GM23338 (cell line): ENCODE data around the gene TIMP3. TPM values are rescaled to one million over a fixed set of nuclear protein-coding genes. Genes with fewer than 3 reads are reported as not detected.

ENCODE experiments used
- ATAC-seq: fragments of 200-7000 bp; cut with Tn5 transposase; 3 replicates; pipeline ENCODE4 v1.9.1; 2020
- DNase-seq: peaks from one replicate; pipeline ENCODE4 v3.0.0-alpha.2; 2015; ENCODE audit warnings: low spot score
- H2AFZ ChIP-seq: fragments of 200-600 bp; sonication (generic); 2 replicates; pipeline ENCODE4 v1.8.0; 2016; ENCODE audit warnings: antibody characterized with exemption, mild to moderate bottlenecking, moderate library complexity
- H3F3A ChIP-seq: fragments of 200-600 bp; sonication (generic); replicated peaks from 2 replicates; pipeline ENCODE4 v1.8.0; 2017; ENCODE audit warnings: antibody characterized with exemption, mixed run types, low read depth
- H3K27ac ChIP-seq: fragments of 200-600 bp; sonication (generic); 2 replicates; pipeline ENCODE4 v1.6.1; 2016; ENCODE audit warnings: low read depth
- H3K27me3 ChIP-seq: fragments of 200-600 bp; sonication (generic); 2 replicates; pipeline ENCODE4 v1.8.0; 2016; ENCODE audit warnings: mild to moderate bottlenecking, mixed run types, moderate library complexity; ENCODE audit not compliant: insufficient read depth
- H3K36me3 ChIP-seq: fragments of 200-600 bp; sonication (generic); 2 replicates; pipeline ENCODE4 v1.8.0; 2016; ENCODE audit warnings: mild to moderate bottlenecking; ENCODE audit not compliant: insufficient read depth
- H3K4me1 ChIP-seq: fragments of 200-600 bp; sonication (generic); 2 replicates; pipeline ENCODE4 v1.8.0; 2016; ENCODE audit warnings: mild to moderate bottlenecking, moderate library complexity; ENCODE audit not compliant: insufficient read depth
- H3K4me2 ChIP-seq: fragments of 200-600 bp; sonication (generic); 2 replicates; pipeline ENCODE4 v1.7.1; 2017; ENCODE audit warnings: mixed run types
- H3K4me3 ChIP-seq: fragments of 200-600 bp; sonication (generic); 2 replicates; pipeline ENCODE4 v1.6.1; 2016; ENCODE audit warnings: mixed run types
- H3K79me2 ChIP-seq: fragments of 200-600 bp; sonication (generic); replicated peaks from 2 replicates; pipeline ENCODE4 v1.8.0; 2017; ENCODE audit warnings: mild to moderate bottlenecking; ENCODE audit not compliant: insufficient read depth
- H3K9me2 ChIP-seq: fragments of 200-600 bp; sonication (generic); 2 replicates; pipeline ENCODE4 v1.8.0; 2017; ENCODE audit not compliant: insufficient read depth
- H4K20me1 ChIP-seq: fragments of 200-600 bp; sonication (generic); replicated peaks from 2 replicates; pipeline ENCODE4 v1.8.0; 2017; ENCODE audit warnings: mild to moderate bottlenecking; ENCODE audit not compliant: insufficient read depth
- H3K27ac Mint-ChIP-seq: 2 replicates; pipeline ENCODE4 v1.8.0; 2020; ENCODE audit warnings: inconsistent platforms, mild to moderate bottlenecking, moderate library complexity, mixed read lengths
- H3K27me3 Mint-ChIP-seq: 3 replicates; pipeline ENCODE4 v1.8.0; 2022; ENCODE audit warnings: low read depth, mild to moderate bottlenecking, moderate library complexity, mixed read lengths, inconsistent platforms; ENCODE audit not compliant: insufficient read depth, poor library complexity
- H3K36me3 Mint-ChIP-seq: 3 replicates; pipeline ENCODE4 v1.8.0; 2021; ENCODE audit warnings: low read depth, mild to moderate bottlenecking, inconsistent platforms, moderate library complexity, mixed read lengths
- H3K4me1 Mint-ChIP-seq: 3 replicates; pipeline ENCODE4 v1.8.0; 2020; ENCODE audit warnings: mild to moderate bottlenecking, inconsistent platforms, mixed read lengths
- H3K4me3 Mint-ChIP-seq: 3 replicates; pipeline ENCODE4 v1.8.0; 2021; ENCODE audit warnings: moderate library complexity, mild to moderate bottlenecking, inconsistent platforms, mixed read lengths
- H3K9me3 Mint-ChIP-seq: 3 replicates; pipeline ENCODE4 v1.8.0; 2020; ENCODE audit warnings: moderate library complexity, mild to moderate bottlenecking, inconsistent platforms, mixed read lengths
- CREB1 ChIP-seq: fragments of 250-450 bp; sonication (Bioruptor Pico); IDR thresholded peaks from 2 replicates; pipeline ENCODE4 v1.5.0; 2020; ENCODE audit warnings: low read depth, mild to moderate bottlenecking, moderate library complexity
- EZH2 ChIP-seq: fragments of 200-600 bp; sonication (generic); IDR thresholded peaks from one replicate; pipeline ENCODE4 v1.8.0; 2017; ENCODE audit warnings: antibody characterized with exemption, mild to moderate bottlenecking, low read depth; ENCODE audit not compliant: unreplicated experiment
- EZH2phosphoT487 ChIP-seq: fragments of 200-600 bp; sonication (generic); IDR thresholded peaks from one replicate; pipeline ENCODE4 v1.8.1; 2018; ENCODE audit warnings: antibody characterized with exemption; ENCODE audit not compliant: unreplicated experiment
- JUNB ChIP-seq: IDR thresholded peaks from one replicate; pipeline ENCODE4 v1.6.1; 2016; ENCODE audit warnings: antibody characterized with exemption; ENCODE audit not compliant: unreplicated experiment
- NANOG ChIP-seq: IDR thresholded peaks from 2 replicates; pipeline ENCODE4 v1.6.1; 2016; ENCODE audit warnings: antibody characterized with exemption, borderline replicate concordance
- POLR2AphosphoS5 ChIP-seq: IDR thresholded peaks from 2 replicates; pipeline ENCODE4 v1.6.1; 2016; ENCODE audit warnings: antibody characterized with exemption, low read depth
- STAT1 ChIP-seq: IDR thresholded peaks from one replicate; pipeline ENCODE4 v1.6.1; 2016; ENCODE audit warnings: antibody characterized with exemption; ENCODE audit not compliant: unreplicated experiment
- ZNF114 ChIP-seq: fragments of 250-450 bp; sonication (Bioruptor Pico); IDR thresholded peaks from 2 replicates; pipeline ENCODE4 v1.5.0; 2020; ENCODE audit warnings: mild to moderate bottlenecking, moderate library complexity
- ZNF331 ChIP-seq: fragments of 250-450 bp; sonication (Bioruptor Pico); IDR thresholded peaks from 2 replicates; pipeline ENCODE4 v1.5.0; 2020; ENCODE audit warnings: low read depth, mild to moderate bottlenecking, moderate library complexity
- polyA plus RNA-seq: library from polyadenylated mRNA; unstranded; fragments of >200 nt; fragmentation: Nextera tagmentation; extraction: Ambion mirVana; gene quantifications from 2 replicates; pipeline ENCODE4 v1.2.1, GENCODE V29; 2016
- total RNA-seq: library from RNA; depleted of rRNA; stranded (reverse); fragments of >200 nt; shearing (Covaris generic); gene quantifications from 2 replicates; pipeline ENCODE4 v1.2.3, GENCODE V29; 2014
- TF ChIP-seq, protein P1 (sequence below): IDR thresholded peaks from one replicate; pipeline ENCODE4 v1.6.1; 2018; ENCODE audit warnings: antibody characterized with exemption; ENCODE audit not compliant: unreplicated experiment
- TF ChIP-seq, protein P2 (sequence below), 2 experiments: fragments of 200-600 bp in 1 of 2; sonication (generic) in 1 of 2; conservative IDR thresholded peaks; 2 replicates each; pipeline versions ENCODE4 v1.5.1 to v1.6.1; 2016 to 2017; ENCODE audit warnings: antibody characterized with exemption in 2 of 2, low read depth in 2 of 2, mild to moderate bottlenecking in 2 of 2, moderate library complexity in 1 of 2
- TF ChIP-seq, protein P3 (sequence below): IDR thresholded peaks from 2 replicates; pipeline ENCODE4 v1.6.1; 2016; ENCODE audit warnings: antibody characterized with exemption
- TF ChIP-seq, protein P4 (sequence below): fragments of 250-450 bp; sonication (Bioruptor Pico); IDR thresholded peaks from 2 replicates; pipeline ENCODE4 v1.5.0; 2020; ENCODE audit warnings: mild to moderate bottlenecking, moderate library complexity

Gene TIMP3
- total and polyA plus RNA-seq, 2 experiments from 2014 or later = 1.4 to 4.3 TPM

DNA sequence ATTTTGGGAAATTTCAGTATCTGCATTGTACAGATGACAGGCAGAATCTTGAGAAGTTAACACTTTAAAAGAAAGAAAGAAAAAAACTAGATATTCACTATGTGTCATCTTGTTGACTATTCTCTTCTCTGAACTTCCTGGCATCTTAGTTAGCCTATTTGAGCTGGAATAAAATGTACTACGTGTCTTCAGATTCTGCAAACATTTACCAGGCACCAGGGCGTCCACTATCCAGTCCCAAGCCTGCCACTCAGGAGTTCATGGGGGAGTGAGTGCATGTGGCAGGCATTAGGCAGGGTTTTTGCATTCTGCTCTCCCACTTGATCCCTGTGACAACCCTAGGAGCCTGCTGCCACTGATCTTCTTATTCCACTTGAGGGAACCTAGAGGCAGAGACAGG is 25.0 kb downstream of the TIMP3 start:
- H4K20me1 ChIP-seq = 0 out of 2 replicates have a peak, but pooled peaks cover 3% of the 10 kb centered on the region
- Mint-ChIP-seq H3K27ac (no peak overlapping the region), H3K9me3 (no peaks in the 10 kb centered on the region), H3K4me1 (peaks cover 24% of the 10 kb centered on the region), H3K4me3 (no peak overlapping the region), H3K36me3 (no peaks in the 10 kb centered on the region), H3K27me3 (peaks cover 13% of the 10 kb centered on the region)
- no peak for TF ChIP-seq CREB1
- TF ChIP-seq ZNF114 (CRISPR knock-in tag) = no peak
- TF ChIP-seq JUNB = no peak
- no peak for TF ChIP-seq EZH2phosphoT487
- TF ChIP-seq EZH2 = no peak
- TF ChIP-seq, protein P1, sequence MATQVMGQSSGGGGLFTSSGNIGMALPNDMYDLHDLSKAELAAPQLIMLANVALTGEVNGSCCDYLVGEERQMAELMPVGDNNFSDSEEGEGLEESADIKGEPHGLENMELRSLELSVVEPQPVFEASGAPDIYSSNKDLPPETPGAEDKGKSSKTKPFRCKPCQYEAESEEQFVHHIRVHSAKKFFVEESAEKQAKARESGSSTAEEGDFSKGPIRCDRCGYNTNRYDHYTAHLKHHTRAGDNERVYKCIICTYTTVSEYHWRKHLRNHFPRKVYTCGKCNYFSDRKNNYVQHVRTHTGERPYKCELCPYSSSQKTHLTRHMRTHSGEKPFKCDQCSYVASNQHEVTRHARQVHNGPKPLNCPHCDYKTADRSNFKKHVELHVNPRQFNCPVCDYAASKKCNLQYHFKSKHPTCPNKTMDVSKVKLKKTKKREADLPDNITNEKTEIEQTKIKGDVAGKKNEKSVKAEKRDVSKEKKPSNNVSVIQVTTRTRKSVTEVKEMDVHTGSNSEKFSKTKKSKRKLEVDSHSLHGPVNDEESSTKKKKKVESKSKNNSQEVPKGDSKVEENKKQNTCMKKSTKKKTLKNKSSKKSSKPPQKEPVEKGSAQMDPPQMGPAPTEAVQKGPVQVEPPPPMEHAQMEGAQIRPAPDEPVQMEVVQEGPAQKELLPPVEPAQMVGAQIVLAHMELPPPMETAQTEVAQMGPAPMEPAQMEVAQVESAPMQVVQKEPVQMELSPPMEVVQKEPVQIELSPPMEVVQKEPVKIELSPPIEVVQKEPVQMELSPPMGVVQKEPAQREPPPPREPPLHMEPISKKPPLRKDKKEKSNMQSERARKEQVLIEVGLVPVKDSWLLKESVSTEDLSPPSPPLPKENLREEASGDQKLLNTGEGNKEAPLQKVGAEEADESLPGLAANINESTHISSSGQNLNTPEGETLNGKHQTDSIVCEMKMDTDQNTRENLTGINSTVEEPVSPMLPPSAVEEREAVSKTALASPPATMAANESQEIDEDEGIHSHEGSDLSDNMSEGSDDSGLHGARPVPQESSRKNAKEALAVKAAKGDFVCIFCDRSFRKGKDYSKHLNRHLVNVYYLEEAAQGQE = no peak
- TF ChIP-seq, protein P2, sequence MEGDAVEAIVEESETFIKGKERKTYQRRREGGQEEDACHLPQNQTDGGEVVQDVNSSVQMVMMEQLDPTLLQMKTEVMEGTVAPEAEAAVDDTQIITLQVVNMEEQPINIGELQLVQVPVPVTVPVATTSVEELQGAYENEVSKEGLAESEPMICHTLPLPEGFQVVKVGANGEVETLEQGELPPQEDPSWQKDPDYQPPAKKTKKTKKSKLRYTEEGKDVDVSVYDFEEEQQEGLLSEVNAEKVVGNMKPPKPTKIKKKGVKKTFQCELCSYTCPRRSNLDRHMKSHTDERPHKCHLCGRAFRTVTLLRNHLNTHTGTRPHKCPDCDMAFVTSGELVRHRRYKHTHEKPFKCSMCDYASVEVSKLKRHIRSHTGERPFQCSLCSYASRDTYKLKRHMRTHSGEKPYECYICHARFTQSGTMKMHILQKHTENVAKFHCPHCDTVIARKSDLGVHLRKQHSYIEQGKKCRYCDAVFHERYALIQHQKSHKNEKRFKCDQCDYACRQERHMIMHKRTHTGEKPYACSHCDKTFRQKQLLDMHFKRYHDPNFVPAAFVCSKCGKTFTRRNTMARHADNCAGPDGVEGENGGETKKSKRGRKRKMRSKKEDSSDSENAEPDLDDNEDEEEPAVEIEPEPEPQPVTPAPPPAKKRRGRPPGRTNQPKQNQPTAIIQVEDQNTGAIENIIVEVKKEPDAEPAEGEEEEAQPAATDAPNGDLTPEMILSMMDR (conservative IDR thresholded peaks at IDR 0.05; ENCODE audit: low read depth in 2 of 2) = no peak
- TF ChIP-seq, protein P3, sequence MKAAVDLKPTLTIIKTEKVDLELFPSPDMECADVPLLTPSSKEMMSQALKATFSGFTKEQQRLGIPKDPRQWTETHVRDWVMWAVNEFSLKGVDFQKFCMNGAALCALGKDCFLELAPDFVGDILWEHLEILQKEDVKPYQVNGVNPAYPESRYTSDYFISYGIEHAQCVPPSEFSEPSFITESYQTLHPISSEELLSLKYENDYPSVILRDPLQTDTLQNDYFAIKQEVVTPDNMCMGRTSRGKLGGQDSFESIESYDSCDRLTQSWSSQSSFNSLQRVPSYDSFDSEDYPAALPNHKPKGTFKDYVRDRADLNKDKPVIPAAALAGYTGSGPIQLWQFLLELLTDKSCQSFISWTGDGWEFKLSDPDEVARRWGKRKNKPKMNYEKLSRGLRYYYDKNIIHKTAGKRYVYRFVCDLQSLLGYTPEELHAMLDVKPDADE = no peak
- TF ChIP-seq POLR2AphosphoS5 = no peak
- TF ChIP-seq, protein P4, sequence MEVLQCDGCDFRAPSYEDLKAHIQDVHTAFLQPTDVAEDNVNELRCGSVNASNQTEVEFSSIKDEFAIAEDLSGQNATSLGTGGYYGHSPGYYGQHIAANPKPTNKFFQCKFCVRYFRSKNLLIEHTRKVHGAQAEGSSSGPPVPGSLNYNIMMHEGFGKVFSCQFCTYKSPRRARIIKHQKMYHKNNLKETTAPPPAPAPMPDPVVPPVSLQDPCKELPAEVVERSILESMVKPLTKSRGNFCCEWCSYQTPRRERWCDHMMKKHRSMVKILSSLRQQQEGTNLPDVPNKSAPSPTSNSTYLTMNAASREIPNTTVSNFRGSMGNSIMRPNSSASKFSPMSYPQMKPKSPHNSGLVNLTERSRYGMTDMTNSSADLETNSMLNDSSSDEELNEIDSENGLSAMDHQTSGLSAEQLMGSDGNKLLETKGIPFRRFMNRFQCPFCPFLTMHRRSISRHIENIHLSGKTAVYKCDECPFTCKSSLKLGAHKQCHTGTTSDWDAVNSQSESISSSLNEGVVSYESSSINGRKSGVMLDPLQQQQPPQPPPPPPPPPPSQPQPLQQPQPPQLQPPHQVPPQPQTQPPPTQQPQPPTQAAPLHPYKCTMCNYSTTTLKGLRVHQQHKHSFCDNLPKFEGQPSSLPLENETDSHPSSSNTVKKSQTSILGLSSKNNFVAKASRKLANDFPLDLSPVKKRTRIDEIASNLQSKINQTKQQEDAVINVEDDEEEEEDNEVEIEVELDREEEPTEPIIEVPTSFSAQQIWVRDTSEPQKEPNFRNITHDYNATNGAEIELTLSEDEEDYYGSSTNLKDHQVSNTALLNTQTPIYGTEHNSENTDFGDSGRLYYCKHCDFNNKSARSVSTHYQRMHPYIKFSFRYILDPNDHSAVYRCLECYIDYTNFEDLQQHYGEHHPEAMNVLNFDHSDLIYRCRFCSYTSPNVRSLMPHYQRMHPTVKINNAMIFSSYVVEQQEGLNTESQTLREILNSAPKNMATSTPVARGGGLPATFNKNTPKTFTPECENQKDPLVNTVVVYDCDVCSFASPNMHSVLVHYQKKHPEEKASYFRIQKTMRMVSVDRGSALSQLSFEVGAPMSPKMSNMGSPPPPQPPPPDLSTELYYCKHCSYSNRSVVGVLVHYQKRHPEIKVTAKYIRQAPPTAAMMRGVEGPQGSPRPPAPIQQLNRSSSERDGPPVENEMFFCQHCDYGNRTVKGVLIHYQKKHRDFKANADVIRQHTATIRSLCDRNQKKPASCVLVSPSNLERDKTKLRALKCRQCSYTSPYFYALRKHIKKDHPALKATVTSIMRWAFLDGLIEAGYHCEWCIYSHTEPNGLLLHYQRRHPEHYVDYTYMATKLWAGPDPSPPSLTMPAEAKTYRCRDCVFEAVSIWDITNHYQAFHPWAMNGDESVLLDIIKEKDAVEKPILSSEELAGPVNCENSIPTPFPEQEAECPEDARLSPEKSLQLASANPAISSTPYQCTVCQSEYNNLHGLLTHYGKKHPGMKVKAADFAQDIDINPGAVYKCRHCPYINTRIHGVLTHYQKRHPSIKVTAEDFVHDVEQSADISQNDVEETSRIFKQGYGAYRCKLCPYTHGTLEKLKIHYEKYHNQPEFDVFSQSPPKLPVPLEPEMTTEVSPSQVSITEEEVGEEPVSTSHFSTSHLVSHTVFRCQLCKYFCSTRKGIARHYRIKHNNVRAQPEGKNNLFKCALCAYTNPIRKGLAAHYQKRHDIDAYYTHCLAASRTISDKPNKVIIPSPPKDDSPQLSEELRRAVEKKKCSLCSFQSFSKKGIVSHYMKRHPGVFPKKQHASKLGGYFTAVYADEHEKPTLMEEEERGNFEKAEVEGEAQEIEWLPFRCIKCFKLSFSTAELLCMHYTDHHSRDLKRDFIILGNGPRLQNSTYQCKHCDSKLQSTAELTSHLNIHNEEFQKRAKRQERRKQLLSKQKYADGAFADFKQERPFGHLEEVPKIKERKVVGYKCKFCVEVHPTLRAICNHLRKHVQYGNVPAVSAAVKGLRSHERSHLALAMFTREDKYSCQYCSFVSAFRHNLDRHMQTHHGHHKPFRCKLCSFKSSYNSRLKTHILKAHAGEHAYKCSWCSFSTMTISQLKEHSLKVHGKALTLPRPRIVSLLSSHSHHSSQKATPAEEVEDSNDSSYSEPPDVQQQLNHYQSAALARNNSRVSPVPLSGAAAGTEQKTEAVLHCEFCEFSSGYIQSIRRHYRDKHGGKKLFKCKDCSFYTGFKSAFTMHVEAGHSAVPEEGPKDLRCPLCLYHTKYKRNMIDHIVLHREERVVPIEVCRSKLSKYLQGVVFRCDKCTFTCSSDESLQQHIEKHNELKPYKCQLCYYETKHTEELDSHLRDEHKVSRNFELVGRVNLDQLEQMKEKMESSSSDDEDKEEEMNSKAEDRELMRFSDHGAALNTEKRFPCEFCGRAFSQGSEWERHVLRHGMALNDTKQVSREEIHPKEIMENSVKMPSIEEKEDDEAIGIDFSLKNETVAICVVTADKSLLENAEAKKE (CRISPR knock-in tag) = no peak
- TF ChIP-seq STAT1 = no peak
- no peak for TF ChIP-seq NANOG
- TF ChIP-seq ZNF331 (CRISPR knock-in tag) = no peak
- no peak for DNase-seq
- no peaks in the 10 kb centered on the region for H3K9me2 ChIP-seq
- no peaks in the 10 kb centered on the region for H3K27me3 ChIP-seq
- no peaks in the 10 kb centered on the region for H3F3A ChIP-seq
- ATAC-seq = no peak
- H3K4me2 ChIP-seq = no peak overlapping the region
- peaks cover 18% of the 10 kb centered on the region for H3K4me1 ChIP-seq
- H2AFZ ChIP-seq = no peak overlapping the region
- no peak overlapping the region for H3K27ac ChIP-seq
- no peaks in the 10 kb centered on the region for H3K79me2 ChIP-seq
- H3K4me3 ChIP-seq = no peak overlapping the region
- no peaks in the 10 kb centered on the region for H3K36me3 ChIP-seq
